Osteocyte (in vitro differentiated cells): Measurements from ENCODE around the gene PRDM11. TPM values are rescaled to one million over a fixed set of nuclear protein-coding genes. Genes with fewer than 3 reads are reported as not detected.

Experiments
- DNase-seq: peaks from one replicate; pipeline ENCODE4 v3.0.0; 2021; ENCODE audit warnings: mixed read lengths; ENCODE audit not compliant: unreplicated experiment; ENCODE audit errors: extremely low spot score
- H3K27ac Mint-ChIP-seq: one replicate; pipeline ENCODE4 v1.8.0; 2021; ENCODE audit warnings: mild to moderate bottlenecking, mixed read lengths; ENCODE audit not compliant: unreplicated experiment
- H3K27me3 Mint-ChIP-seq: one replicate; pipeline ENCODE4 v1.8.0; 2021; ENCODE audit warnings: mixed read lengths; ENCODE audit not compliant: unreplicated experiment
- H3K36me3 Mint-ChIP-seq: one replicate; pipeline ENCODE4 v1.8.0; 2021; ENCODE audit warnings: mixed read lengths; ENCODE audit not compliant: unreplicated experiment
- H3K4me1 Mint-ChIP-seq: one replicate; pipeline ENCODE4 v1.8.0; 2021; ENCODE audit warnings: mixed read lengths; ENCODE audit not compliant: unreplicated experiment
- H3K4me3 Mint-ChIP-seq: one replicate; pipeline ENCODE4 v1.8.0; 2021; ENCODE audit warnings: mild to moderate bottlenecking, moderate library complexity, mixed read lengths; ENCODE audit not compliant: unreplicated experiment
- H3K9me3 Mint-ChIP-seq: one replicate; pipeline ENCODE4 v1.8.0; 2021; ENCODE audit warnings: mixed read lengths; ENCODE audit not compliant: unreplicated experiment
- total RNA-seq: library from RNA; stranded (reverse); gene quantifications from 2 replicates; pipeline ENCODE4 v1.2.1, GENCODE V29; 2021
- TF ChIP-seq, protein P1 (sequence below): fragments of 200-600 bp; sonication (generic); IDR thresholded peaks from 2 replicates; pipeline ENCODE4 v1.5.0; 2021; ENCODE audit warnings: antibody characterized with exemption, mild to moderate bottlenecking, moderate library complexity

The PRDM11 gene
- total RNA-seq, 1 donor from 2014 or later = 25.4 TPM

- Mint-ChIP-seq H3K27ac (no peak overlapping the region), H3K27me3 (no peaks in the 10 kb centered on the region), H3K9me3 (no peaks in the 10 kb centered on the region), H3K4me3 (no peak overlapping the region), H3K36me3 (peaks cover 39% of the 10 kb centered on the region), H3K4me1 (no peaks in the 10 kb centered on the region)
- no peak for DNase-seq
- TF ChIP-seq, protein P1, sequence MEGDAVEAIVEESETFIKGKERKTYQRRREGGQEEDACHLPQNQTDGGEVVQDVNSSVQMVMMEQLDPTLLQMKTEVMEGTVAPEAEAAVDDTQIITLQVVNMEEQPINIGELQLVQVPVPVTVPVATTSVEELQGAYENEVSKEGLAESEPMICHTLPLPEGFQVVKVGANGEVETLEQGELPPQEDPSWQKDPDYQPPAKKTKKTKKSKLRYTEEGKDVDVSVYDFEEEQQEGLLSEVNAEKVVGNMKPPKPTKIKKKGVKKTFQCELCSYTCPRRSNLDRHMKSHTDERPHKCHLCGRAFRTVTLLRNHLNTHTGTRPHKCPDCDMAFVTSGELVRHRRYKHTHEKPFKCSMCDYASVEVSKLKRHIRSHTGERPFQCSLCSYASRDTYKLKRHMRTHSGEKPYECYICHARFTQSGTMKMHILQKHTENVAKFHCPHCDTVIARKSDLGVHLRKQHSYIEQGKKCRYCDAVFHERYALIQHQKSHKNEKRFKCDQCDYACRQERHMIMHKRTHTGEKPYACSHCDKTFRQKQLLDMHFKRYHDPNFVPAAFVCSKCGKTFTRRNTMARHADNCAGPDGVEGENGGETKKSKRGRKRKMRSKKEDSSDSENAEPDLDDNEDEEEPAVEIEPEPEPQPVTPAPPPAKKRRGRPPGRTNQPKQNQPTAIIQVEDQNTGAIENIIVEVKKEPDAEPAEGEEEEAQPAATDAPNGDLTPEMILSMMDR = no peak
Measured at GRCh38 chr11:45224766-45225165, 78.3 kb downstream of the PRDM11 start.

- no peak for DNase-seq
- TF ChIP-seq, protein P1 = no peak
- Mint-ChIP-seq H3K9me3 (no peaks in the 10 kb centered on the region), H3K27me3 (no peaks in the 10 kb centered on the region), H3K36me3 (peaks cover 34% of the 10 kb centered on the region), H3K4me3 (no peak overlapping the region), H3K4me1 (no peaks in the 10 kb centered on the region), H3K27ac (no peak overlapping the region)
Measured at GRCh38 chr11:45225277-45225676, 78.8 kb downstream of the PRDM11 start.

DNA sequence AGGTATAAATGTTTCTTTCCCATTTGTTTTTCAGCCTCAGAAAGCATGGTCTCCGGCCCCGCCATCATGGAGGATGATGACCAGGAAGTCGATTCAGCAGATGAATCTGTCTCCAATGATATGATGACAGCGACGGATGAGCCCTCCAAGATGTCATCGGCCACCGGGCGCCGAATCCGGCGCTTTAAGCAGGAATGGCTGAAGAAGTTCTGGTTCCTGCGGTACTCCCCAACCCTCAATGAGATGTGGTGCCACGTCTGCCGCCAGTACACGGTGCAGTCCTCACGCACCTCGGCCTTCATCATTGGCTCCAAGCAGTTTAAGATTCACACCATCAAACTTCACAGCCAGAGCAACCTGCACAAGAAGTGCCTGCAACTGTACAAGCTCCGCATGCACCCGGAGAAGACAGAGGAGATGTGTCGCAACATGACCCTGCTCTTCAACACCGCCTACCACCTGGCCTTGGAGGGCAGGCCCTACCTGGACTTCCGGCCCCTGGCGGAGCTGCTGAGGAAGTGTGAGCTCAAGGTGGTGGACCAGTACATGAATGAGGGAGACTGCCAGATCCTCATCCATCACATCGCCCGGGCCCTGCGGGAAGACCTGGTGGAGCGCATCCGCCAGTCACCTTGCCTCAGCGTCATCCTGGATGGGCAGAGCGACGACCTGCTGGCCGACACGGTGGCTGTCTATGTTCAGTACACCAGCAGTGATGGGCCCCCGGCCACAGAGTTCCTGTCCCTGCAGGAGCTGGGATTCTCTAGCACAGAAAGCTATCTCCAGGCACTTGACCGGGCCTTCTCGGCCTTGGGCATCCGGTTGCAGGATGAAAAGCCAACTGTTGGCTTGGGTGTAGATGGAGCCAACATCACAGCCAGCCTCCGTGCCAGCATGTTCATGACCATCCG is 79.8 kb downstream of the PRDM11 start:
- Mint-ChIP-seq H3K4me3 (no peak overlapping the region), H3K36me3 (peaks cover 25% of the 10 kb centered on the region), H3K27ac (no peak overlapping the region), H3K27me3 (no peaks in the 10 kb centered on the region), H3K9me3 (no peaks in the 10 kb centered on the region), H3K4me1 (no peaks in the 10 kb centered on the region)
- TF ChIP-seq, protein P1 = no peak
- DNase-seq = no peak

- TF ChIP-seq, protein P1 = no peak
- Mint-ChIP-seq H3K4me3 (no peak overlapping the region), H3K36me3 (peaks cover 23% of the 10 kb centered on the region), H3K27me3 (no peaks in the 10 kb centered on the region), H3K9me3 (no peaks in the 10 kb centered on the region), H3K27ac (no peak overlapping the region), H3K4me1 (no peaks in the 10 kb centered on the region)
- DNase-seq = no peak
Measured at GRCh38 chr11:45226901-45227300, 80.5 kb downstream of the PRDM11 start.

DNA sequence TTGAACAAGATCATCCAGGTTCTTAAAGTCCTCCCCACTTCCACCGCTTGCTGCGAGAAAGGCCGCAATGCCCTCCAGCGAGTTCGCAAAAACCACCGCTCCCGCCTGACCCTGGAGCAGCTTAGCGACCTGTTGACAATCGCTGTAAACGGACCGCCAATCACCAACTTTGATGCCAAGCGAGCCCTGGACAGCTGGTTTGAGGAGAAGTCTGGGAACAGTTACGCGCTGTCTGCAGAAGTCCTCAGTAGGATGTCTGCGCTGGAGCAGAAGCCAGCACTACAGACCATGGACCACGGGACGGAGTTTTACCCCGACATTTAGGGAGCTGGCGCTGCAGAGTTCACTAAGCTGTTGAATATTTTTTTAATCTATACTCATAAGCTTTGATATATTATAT is 81.4 kb downstream of the PRDM11 start:
- no peaks in the 10 kb centered on the region for H3K27me3 Mint-ChIP-seq
- DNase-seq = no peak
- H3K27ac Mint-ChIP-seq = no peak overlapping the region
- TF ChIP-seq, protein P1 = no peak
- H3K9me3 Mint-ChIP-seq = no peaks in the 10 kb centered on the region
- H3K36me3 Mint-ChIP-seq = peaks cover 23% of the 10 kb centered on the region
- no peak overlapping the region for H3K4me3 Mint-ChIP-seq
- H3K4me1 Mint-ChIP-seq = no peaks in the 10 kb centered on the region
